Measurements from ENCODE around the gene CHST5. TPM values are rescaled to one million over a fixed set of nuclear protein-coding genes. Genes with fewer than 3 reads are reported as not detected.

Gene CHST5
- total RNA-seq, 6 experiments from 2014 or later: not detected

DNA sequence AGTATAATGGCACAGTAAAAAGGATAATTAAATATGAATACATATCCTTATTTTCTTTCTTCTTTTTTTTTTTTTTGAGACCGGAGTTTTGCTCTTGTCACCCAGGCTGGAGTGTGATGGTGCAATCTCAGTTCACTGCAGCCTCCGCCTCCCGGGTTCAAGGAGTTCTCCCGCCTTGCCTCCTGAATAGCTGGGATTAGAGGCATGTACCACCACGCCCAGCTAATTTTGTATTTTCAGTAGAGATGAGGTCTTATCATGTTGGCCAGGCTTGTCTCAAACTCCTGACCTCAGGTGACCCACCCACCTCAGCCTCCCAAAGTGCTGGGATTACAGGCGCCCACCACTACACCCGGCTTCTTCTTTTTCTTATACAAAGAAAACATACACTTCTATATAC lies 42.3 kb upstream of the CHST5 start:
- Histone ChIP-seq H3K9me3 (no peaks in the 10 kb centered on the region), H3K4me1 (no peaks in the 10 kb centered on the region), H3K4me3 (no peak overlapping the region), H3K27me3 (no peaks in the 10 kb centered on the region), H3K36me3 (peaks cover 0 to 65% (median 19%) of the 10 kb centered on the region in 4 donors), H3K27ac (no peak overlapping the region)
- ATAC-seq (no peak), DNase-seq (no peak)
- WGBS (ENCODE audit: insufficient coverage, low coverage, low lambda C conversion rate, missing lambda C conversion rate): 93% methylated on average over 4 of the region's 7 CpGs
- TF ChIP-seq POLR2A (IDR thresholded peaks at IDR 0.05): no peak
- TF ChIP-seq, protein P1, sequence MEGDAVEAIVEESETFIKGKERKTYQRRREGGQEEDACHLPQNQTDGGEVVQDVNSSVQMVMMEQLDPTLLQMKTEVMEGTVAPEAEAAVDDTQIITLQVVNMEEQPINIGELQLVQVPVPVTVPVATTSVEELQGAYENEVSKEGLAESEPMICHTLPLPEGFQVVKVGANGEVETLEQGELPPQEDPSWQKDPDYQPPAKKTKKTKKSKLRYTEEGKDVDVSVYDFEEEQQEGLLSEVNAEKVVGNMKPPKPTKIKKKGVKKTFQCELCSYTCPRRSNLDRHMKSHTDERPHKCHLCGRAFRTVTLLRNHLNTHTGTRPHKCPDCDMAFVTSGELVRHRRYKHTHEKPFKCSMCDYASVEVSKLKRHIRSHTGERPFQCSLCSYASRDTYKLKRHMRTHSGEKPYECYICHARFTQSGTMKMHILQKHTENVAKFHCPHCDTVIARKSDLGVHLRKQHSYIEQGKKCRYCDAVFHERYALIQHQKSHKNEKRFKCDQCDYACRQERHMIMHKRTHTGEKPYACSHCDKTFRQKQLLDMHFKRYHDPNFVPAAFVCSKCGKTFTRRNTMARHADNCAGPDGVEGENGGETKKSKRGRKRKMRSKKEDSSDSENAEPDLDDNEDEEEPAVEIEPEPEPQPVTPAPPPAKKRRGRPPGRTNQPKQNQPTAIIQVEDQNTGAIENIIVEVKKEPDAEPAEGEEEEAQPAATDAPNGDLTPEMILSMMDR (IDR thresholded peaks at IDR 0.05): no peak
- intact Hi-C loops (cut with DNase I): no loop called here

DNA sequence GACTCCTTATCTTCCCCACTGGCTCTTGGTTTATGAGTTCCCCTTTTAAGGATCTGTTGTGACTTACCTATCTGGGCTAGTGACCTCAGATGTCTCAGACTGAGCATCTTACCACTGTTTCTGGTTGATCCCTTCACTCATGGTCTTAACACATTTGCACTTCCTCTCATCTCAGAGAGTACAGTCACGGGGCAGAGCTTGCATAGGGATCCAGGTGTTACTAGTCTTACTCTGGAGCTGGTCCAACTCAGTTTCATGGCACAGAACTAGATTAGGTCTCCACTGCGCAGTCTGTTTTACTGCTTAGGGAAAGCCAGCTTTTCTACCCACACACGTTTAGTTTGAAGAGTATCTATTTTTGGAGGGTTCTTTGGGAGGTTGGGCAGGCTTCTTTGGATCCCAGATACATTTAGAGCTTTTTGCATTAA lies 40.5 kb upstream of the CHST5 start:
- no peak overlapping the region for H3K27ac ChIP-seq
- no peaks in the 10 kb centered on the region for H3K4me1 ChIP-seq
- TF ChIP-seq POLR2A (IDR thresholded peaks at IDR 0.05): no peak
- TF ChIP-seq, protein P1 (IDR thresholded peaks at IDR 0.05): no peak
- H3K9me3 ChIP-seq: no peaks in the 10 kb centered on the region
- H3K27me3 ChIP-seq: no peaks in the 10 kb centered on the region
- H3K4me3 ChIP-seq: no peak overlapping the region
- peaks cover 0 to 80% (median 27%) of the 10 kb centered on the region in 4 donors for H3K36me3 ChIP-seq
- DNase-seq (no peak), ATAC-seq (no peak)
- intact Hi-C loops (cut with DNase I): no loop called here
- 80% methylated on average over 3 of the region's 3 CpGs for WGBS (ENCODE audit: insufficient coverage, low coverage, low lambda C conversion rate, missing lambda C conversion rate)

DNA sequence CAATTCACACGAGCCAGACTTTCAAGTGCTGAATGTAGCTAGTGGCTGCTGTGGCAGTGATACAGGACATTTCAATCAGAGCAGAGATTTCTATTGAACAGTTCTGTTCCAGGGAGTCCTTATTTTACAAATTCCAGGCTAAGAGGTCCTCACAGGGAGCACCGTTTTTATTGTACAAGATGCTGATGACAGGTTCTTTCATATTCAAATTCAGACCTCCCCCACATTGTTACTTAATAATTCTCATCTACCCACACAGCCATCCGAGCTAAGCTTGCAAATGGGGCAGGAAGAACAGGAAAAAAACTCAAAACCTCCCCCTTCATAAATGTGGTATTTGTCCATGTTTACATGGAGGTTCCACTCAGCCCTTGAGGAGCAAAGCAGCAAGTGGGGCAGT lies 40.0 kb upstream of the CHST5 start:
- DNase-seq (no peak), ATAC-seq (no peak)
- H3K4me1 ChIP-seq: no peaks in the 10 kb centered on the region
- 75% methylated on average over 3 of the region's 3 CpGs for WGBS (ENCODE audit: insufficient coverage, low coverage, low lambda C conversion rate, missing lambda C conversion rate)
- H3K4me3 ChIP-seq: no peak overlapping the region
- peaks cover 0 to 84% (median 29%) of the 10 kb centered on the region in 4 donors for H3K36me3 ChIP-seq
- H3K27ac ChIP-seq: no peak overlapping the region
- H3K27me3 ChIP-seq: no peaks in the 10 kb centered on the region
- TF ChIP-seq, protein P1 (IDR thresholded peaks at IDR 0.05): no peak
- TF ChIP-seq POLR2A (IDR thresholded peaks at IDR 0.05): no peak
- H3K9me3 ChIP-seq: no peaks in the 10 kb centered on the region
- intact Hi-C loops (cut with DNase I): no loop called here

DNA sequence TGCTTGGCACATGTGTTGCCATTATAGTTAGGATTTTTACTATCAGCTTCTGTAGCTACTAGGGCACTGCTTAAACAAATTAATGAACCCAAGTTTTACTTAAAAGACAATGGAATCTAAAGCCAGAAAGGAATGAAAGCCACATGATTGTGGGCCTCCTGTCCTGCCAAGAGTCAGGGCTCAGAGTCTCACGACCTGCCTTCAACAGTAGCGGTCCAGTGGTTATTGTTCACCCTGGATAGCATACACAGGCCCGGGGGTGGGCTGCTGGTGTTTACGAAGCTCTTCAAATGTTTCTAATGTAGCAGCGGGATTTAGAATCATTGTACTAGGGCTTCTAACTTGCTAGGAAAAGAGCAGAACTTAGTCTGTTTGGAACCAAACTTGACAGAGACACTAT lies 38.0 kb upstream of the CHST5 start:
- ATAC-seq (no peak), DNase-seq (no peak)
- intact Hi-C loops (cut with DNase I): no loop called here
- peaks cover 0 to 91% (median 31%) of the 10 kb centered on the region in 4 donors for H3K36me3 ChIP-seq
- H3K9me3 ChIP-seq: no peaks in the 10 kb centered on the region
- no peaks in the 10 kb centered on the region for H3K27me3 ChIP-seq
- WGBS (ENCODE audit: insufficient coverage, low coverage, low lambda C conversion rate, missing lambda C conversion rate): 94% methylated on average over 5 of the region's 5 CpGs
- H3K4me1 ChIP-seq: no peaks in the 10 kb centered on the region
- H3K4me3 ChIP-seq: no peak overlapping the region
- H3K27ac ChIP-seq: no peak overlapping the region
- TF ChIP-seq, protein P1 (IDR thresholded peaks at IDR 0.05): no peak
- TF ChIP-seq POLR2A (IDR thresholded peaks at IDR 0.05): no peak
